HFFc6 (cell line): Measurements from ENCODE around the gene RGS6. TPM values are rescaled to one million over a fixed set of nuclear protein-coding genes. Genes with fewer than 3 reads are reported as not detected.

Experiments used
- DNase-seq: peaks from one replicate; pipeline ENCODE4 v3.0.0-alpha.2; 2018
- H3K27ac Mint-ChIP-seq: 2 replicates; pipeline ENCODE4 v1.8.0; 2020; ENCODE audit warnings: mild to moderate bottlenecking, mixed read lengths
- H3K27me3 Mint-ChIP-seq: 2 replicates; pipeline ENCODE4 v1.8.0; 2021; ENCODE audit warnings: mild to moderate bottlenecking, moderate library complexity, mixed read lengths; ENCODE audit not compliant: insufficient read depth
- H3K36me3 Mint-ChIP-seq: 2 replicates; pipeline ENCODE4 v1.8.0; 2021; ENCODE audit warnings: low read depth, mixed read lengths
- H3K4me1 Mint-ChIP-seq: 2 replicates; pipeline ENCODE4 v1.8.0; 2020; ENCODE audit warnings: low read depth, mixed read lengths
- H3K4me3 Mint-ChIP-seq: 2 replicates; pipeline ENCODE4 v1.8.0; 2020; ENCODE audit warnings: mild to moderate bottlenecking, moderate library complexity, mixed read lengths
- H3K9me3 Mint-ChIP-seq: 2 replicates; pipeline ENCODE4 v1.8.0; 2020; ENCODE audit warnings: mild to moderate bottlenecking, mixed read lengths
- total RNA-seq, 6 experiments: library from RNA; stranded (reverse); fragmentation: NEBNext Ultra II Directional; extraction: Animal tissue kit (Norgen Biotek cat#: 25700); gene quantifications; 2 replicates in 1 of 6; 3 replicates in 5 of 6; pipeline ENCODE4 v1.2.3, GENCODE V29; 2021
- TF ChIP-seq, protein P1 (sequence below): fragments of 200-600 bp; sonication (generic); IDR thresholded peaks from 2 replicates; pipeline ENCODE4 v1.5.0; 2021; ENCODE audit warnings: antibody characterized with exemption, mild to moderate bottlenecking

Gene RGS6
- total RNA-seq, 6 experiments from 2014 or later: not detected

GRCh38 chr14:72141084-72141483 lies 208.9 kb downstream of the RGS6 start:
- TF ChIP-seq, protein P1, sequence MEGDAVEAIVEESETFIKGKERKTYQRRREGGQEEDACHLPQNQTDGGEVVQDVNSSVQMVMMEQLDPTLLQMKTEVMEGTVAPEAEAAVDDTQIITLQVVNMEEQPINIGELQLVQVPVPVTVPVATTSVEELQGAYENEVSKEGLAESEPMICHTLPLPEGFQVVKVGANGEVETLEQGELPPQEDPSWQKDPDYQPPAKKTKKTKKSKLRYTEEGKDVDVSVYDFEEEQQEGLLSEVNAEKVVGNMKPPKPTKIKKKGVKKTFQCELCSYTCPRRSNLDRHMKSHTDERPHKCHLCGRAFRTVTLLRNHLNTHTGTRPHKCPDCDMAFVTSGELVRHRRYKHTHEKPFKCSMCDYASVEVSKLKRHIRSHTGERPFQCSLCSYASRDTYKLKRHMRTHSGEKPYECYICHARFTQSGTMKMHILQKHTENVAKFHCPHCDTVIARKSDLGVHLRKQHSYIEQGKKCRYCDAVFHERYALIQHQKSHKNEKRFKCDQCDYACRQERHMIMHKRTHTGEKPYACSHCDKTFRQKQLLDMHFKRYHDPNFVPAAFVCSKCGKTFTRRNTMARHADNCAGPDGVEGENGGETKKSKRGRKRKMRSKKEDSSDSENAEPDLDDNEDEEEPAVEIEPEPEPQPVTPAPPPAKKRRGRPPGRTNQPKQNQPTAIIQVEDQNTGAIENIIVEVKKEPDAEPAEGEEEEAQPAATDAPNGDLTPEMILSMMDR: no peak
- Mint-ChIP-seq H3K36me3 (no peaks in the 10 kb centered on the region), H3K9me3 (peaks cover 55% of the 10 kb centered on the region), H3K27me3 (no peaks in the 10 kb centered on the region), H3K27ac (no peak overlapping the region), H3K4me1 (no peaks in the 10 kb centered on the region), H3K4me3 (no peak overlapping the region)
- no peak for DNase-seq

- Mint-ChIP-seq H3K36me3 (no peaks in the 10 kb centered on the region), H3K9me3 (peaks cover 60% of the 10 kb centered on the region), H3K4me1 (no peaks in the 10 kb centered on the region), H3K27ac (no peak overlapping the region), H3K27me3 (no peaks in the 10 kb centered on the region), H3K4me3 (no peak overlapping the region)
- no peak for DNase-seq
- TF ChIP-seq, protein P1: no peak
These were observed 210.1 kb downstream of the RGS6 start for GRCh38 chr14:72142328-72142727.

GRCh38 chr14:72146241-72146640 lies 214.0 kb downstream of the RGS6 start:
- Mint-ChIP-seq H3K4me1 (no peaks in the 10 kb centered on the region), H3K4me3 (no peak overlapping the region), H3K36me3 (no peaks in the 10 kb centered on the region), H3K27ac (no peak overlapping the region), H3K9me3 (peaks cover 65% of the 10 kb centered on the region), H3K27me3 (peaks cover 3% of the 10 kb centered on the region; the same call in 1 of the 2 replicates)
- DNase-seq: no peak
- TF ChIP-seq, protein P1: no peak

DNA sequence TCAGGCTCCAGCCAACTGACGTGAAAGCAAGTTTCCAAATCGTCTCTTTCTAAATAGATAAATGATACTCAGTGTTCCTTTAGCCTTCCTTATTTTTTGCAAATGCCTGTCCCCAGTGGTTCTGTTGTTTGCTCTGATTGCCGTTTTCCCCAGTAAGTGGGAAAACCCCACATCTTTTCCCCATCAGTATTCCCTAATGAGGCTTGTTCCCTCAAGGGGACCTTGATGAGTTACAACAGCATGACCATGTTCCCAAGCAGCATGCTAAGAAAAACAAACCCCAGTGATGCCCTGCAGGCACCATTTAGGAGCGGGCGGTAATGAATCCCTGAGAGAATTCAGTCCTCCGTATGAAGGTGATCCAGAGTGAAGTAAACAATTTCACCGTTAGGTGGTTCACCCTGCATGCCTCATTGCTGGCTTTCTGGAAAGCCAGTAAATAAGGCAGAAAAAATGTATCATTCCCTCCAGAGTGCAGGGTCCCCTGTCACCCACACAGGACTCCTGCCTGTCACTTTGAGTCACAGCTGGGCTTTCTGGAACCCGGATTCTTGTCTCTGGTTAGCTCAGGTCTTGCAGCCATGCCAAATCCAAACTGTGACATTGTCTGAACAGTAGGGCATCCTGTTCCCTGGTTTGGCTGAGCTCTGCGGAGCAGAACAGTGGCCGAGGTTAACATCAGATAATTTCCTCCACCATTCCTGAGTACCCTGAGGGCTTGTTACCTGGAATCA lies 222.6 kb downstream of the RGS6 start:
- DNase-seq: no peak
- Mint-ChIP-seq H3K4me1 (no peaks in the 10 kb centered on the region), H3K27ac (no peak overlapping the region), H3K9me3 (peaks cover 70% of the 10 kb centered on the region), H3K27me3 (peaks cover 3% of the 10 kb centered on the region; the same call in 1 of the 2 replicates), H3K36me3 (no peaks in the 10 kb centered on the region), H3K4me3 (no peak overlapping the region)
- TF ChIP-seq, protein P1: no peak

DNA sequence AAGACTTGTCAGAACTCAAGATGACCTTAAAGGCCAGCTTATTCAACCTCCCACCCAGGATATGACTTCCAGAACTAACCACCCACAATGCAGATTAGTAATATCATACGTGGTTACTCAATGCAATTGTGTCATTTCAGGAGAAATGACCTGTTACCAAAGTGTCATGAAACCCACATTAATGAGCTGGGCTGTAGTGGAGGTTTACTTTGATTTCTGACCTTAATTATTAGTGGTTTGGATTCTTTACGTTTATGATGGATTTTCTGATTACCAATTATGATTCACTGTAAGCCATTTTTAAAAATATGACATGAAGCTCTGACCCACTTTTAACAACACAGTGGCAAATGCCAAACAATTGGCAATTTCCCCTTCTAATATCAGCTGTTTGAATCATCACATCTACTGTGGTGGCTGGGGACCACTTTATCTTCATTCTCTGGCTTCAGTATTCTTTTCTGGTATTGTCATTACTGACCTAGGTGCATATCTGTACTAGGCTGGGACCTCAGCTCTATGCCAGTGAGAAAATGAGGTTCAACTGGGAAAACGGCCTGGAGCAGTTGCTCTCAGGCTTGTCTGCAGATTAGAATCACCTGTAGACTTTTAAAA lies 223.3 kb downstream of the RGS6 start:
- no peaks in the 10 kb centered on the region for H3K36me3 Mint-ChIP-seq
- no peak overlapping the region for H3K4me3 Mint-ChIP-seq
- no peak for DNase-seq
- TF ChIP-seq, protein P1: no peak
- H3K4me1 Mint-ChIP-seq: no peaks in the 10 kb centered on the region
- H3K27ac Mint-ChIP-seq: no peak overlapping the region
- peaks cover 3% of the 10 kb centered on the region; the same call in 1 of the 2 replicates for H3K27me3 Mint-ChIP-seq
- H3K9me3 Mint-ChIP-seq: peaks cover 63% of the 10 kb centered on the region
